Fibroblast of mammary gland (primary cell): ENCODE data around the gene FBXL5.

Source experiments
- DNase-seq: peaks from one replicate; pipeline ENCODE4 v3.0.0-alpha.2; 2010; ENCODE audit warnings: low read depth
- H3K4me3 ChIP-seq: 2 replicates; pipeline ENCODE4 v1.5.1; 2011; ENCODE audit warnings: low read depth, mild to moderate bottlenecking, low read length, moderate library complexity; ENCODE audit not compliant: control insufficient read depth
- TF ChIP-seq, protein P1 (sequence below): conservative IDR thresholded peaks from 2 replicates; pipeline ENCODE4 v1.5.1; 2011; ENCODE audit warnings: low read depth, low read length, inconsistent platforms; ENCODE audit not compliant: control insufficient read depth, insufficient read depth

FBXL5 gene

DNA sequence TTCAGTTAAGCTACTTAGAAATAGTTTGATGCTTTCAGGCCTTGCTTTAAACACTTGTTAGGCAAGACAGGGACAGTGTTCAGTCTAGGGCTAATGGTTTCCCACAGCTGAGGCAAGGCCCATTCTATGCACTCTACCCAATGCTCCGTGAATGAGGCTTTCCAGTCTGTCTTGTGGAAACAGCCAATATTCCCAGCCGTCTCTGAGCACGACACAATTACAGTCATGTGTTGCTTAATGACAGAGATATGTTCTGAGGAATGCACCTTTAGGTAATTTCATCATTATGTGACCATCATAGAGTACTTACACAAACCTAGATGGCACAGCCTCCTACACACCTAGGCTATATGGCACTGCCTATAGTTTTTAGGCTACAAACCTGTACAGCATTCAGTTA, 16.9 kb upstream of the FBXL5 start:
- TF ChIP-seq, protein P1, sequence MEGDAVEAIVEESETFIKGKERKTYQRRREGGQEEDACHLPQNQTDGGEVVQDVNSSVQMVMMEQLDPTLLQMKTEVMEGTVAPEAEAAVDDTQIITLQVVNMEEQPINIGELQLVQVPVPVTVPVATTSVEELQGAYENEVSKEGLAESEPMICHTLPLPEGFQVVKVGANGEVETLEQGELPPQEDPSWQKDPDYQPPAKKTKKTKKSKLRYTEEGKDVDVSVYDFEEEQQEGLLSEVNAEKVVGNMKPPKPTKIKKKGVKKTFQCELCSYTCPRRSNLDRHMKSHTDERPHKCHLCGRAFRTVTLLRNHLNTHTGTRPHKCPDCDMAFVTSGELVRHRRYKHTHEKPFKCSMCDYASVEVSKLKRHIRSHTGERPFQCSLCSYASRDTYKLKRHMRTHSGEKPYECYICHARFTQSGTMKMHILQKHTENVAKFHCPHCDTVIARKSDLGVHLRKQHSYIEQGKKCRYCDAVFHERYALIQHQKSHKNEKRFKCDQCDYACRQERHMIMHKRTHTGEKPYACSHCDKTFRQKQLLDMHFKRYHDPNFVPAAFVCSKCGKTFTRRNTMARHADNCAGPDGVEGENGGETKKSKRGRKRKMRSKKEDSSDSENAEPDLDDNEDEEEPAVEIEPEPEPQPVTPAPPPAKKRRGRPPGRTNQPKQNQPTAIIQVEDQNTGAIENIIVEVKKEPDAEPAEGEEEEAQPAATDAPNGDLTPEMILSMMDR: no peak
- no peak for DNase-seq
- H3K4me3 ChIP-seq: no peak overlapping the region

DNA sequence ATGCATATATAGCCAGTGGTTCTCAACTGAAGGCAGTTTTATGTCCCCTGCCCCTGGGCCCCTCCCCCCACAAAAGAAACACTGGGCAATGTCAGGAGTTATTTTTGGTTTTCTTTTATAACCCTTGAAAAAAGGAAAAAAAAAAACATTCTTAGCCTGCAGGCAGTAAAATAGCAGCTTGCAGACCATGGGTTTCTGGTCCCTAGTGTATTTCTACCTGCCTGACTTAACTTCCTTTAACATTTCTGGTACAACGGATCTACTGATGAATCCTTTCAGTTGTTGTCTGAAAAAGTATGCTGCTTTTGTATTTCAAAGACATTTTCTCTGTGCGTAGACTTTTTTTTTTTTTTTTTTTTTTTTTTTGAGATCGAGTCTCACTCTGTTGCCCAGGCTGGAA, 15.4 kb upstream of the FBXL5 start:
- TF ChIP-seq, protein P1: no peak
- no peak for DNase-seq
- no peak overlapping the region for H3K4me3 ChIP-seq

DNA sequence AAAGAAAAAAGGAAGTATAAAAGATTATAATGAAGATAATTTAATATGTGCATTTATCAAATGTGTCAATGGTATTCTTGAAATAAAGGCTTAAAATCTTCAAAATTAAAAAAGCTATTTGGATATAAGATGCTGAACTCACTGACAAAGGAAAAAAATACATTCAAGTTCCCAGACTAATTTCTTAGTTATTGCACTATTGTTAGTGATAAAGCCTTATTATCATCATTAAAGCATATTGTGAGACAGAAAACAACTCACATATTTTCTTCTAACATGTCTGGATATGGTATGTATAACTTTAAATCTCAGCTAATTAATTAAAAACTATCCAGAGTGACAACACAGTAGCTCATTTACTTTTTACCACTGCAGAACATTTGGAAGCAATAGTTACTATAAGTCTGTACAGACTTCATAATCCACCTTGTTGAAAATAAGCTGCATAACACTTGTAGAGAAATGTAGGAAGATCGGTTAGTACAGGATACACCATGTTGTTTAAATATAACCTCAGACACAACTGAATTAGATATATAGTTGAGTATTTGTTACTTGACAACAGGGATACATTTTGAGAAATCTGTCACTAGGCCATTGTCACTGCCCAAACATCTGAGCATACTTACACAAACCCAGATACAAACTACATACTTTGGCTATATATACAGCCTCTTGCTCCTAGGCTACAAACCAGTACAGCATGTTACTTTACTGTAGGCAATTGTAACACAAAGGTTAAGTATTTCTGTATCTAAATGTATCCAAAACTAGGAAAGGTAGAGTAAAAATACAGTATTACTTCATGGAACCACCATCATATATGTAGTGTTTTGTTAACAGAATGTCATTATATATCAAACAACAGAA, 13.6 kb upstream of the FBXL5 start:
- no peak overlapping the region for H3K4me3 ChIP-seq
- TF ChIP-seq, protein P1: no peak

DNA sequence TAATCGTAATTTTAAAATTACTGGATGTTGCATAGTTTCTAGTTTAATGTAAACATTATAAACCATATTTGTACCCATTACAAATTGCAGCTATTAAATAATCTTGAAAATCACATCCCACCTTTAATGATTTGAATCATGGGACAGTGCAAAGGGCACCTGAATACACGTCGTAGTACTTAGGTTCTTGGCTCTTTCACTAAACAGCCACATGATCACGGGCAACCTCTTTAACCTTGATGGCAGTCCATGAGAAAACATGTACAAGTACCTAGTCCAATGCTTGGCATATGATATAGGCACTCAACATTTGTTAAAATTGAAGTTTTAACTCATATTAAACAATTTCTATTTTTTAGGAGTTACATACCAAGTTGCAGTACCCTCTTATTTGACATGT, 11.8 kb upstream of the FBXL5 start:
- no peak overlapping the region for H3K4me3 ChIP-seq
- TF ChIP-seq, protein P1: no peak

More for the DNA sequence above, 13.6 kb upstream of the FBXL5 start:
- DNase-seq: no peak

DNA sequence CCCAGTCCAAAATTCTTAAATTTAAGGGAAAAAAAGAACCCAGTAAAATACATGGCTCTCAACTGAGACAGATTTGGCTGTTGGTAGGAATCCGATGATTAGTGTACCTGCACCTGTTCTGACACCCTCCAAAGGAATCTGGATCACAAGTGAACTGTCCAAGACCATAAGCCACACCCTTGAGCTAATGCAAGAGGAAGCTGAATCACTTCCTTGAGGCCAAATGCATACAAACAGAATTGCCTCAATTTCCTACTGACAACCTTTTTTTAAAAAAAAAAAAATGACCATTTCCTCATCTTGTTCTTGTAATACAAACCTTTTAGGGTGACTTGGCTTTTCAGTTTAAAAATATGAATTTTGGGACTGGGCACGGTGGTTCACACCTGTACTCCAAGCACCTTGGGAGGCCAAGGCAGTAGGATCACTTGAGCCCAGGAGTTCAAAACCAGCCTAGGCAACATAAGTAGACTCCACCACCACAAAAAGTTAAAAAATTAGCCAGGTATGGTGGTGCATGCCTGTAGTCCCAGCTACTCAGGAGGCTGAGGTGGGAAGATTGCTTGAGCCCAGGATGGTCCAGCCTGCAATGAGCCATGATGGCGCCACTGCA, 10.7 kb upstream of the FBXL5 start:
- TF ChIP-seq, protein P1: no peak
- DNase-seq: no peak
- no peak overlapping the region for H3K4me3 ChIP-seq

More for the DNA sequence above, 11.8 kb upstream of the FBXL5 start:
- DNase-seq: no peak

DNA sequence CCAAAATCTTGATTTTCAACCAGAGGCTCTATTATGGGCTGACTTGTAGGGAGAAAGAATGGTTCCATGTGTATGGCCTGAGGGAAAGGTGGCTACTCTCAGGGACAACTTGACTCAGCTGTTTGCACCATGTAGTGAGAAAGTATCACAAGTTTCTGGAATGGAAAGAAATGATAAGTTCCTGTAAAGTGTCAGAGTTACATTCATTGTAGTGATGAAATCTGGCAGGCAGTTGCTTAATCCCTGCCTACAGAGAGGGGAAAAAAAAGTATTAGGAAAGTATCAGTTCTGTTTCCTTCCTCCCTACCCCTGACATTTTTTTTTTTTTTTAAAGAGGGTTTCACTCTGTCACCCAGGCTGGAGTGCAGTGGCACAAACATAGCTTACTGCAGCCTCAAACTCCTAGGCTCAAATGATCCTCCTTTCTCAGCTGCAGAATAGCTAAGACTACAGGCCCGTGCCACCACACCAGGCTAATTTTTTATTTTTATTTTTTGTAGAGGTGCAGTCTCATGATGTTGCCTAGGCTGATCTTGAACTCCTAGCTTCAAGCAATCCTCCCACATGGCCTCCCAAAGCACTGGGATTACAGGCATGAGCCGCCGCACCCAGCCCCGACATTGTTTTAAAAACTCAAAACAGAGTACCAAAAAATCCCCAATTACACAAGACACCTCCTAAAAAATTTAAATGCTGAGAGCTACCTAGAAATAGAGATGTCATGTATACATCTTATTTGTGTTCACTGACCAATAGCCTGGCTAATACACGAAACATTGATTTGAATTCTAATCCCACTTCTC, 4.8 kb upstream of the FBXL5 start:
- H3K4me3 ChIP-seq: no peak overlapping the region
- TF ChIP-seq, protein P1: no peak
- DNase-seq: peak; percentile 69
